Measurements from ENCODE around the gene TBX19. TPM values are rescaled to one million over a fixed set of nuclear protein-coding genes. Genes with fewer than 3 reads are reported as not detected.

TBX19 gene
- total RNA-seq, 2 donors from 2014 or later: 2.2 to 2.5 TPM

- Mint-ChIP-seq H3K36me3 (ENCODE audit: low read depth) (no peaks in the 10 kb centered on the region), H3K4me1 (no peaks in the 10 kb centered on the region), H3K9me3 (peaks cover 9% of the 10 kb centered on the region), H3K4me3 (no peak overlapping the region), H3K27ac (no peak overlapping the region), H3K27me3 (ENCODE audit: insufficient read depth) (peaks cover 19% of the 10 kb centered on the region)
- no peaks in the 10 kb centered on the region for H3K4me1 ChIP-seq (ENCODE audit: control insufficient read depth, insufficient read depth, low read length)
- no peak for TF ChIP-seq CTCF (conservative IDR thresholded peaks at IDR 0.05)
- no peaks in the 10 kb centered on the region for H3K36me3 ChIP-seq (ENCODE audit: control insufficient read depth, insufficient read depth, low read length)
- no peak overlapping the region for H3K27ac ChIP-seq (ENCODE audit: low read depth, low read length)
- DNase-seq: no peak
- H3K4me3 ChIP-seq (ENCODE audit: low read length): no peak overlapping the region
- H3K27me3 ChIP-seq (ENCODE audit: control insufficient read depth, insufficient read depth, low read length, poor library complexity, severe bottlenecking): no peaks in the 10 kb centered on the region
- 86 to 88% methylated on average over 3 to 4 of the region's 4 CpGs for WGBS, 2 experiments (ENCODE audit: insufficient coverage in 1 of 2, insufficient read length in 1 of 2)
- H3K9me3 ChIP-seq (ENCODE audit: control insufficient read depth, low read length): peaks cover 5% of the 10 kb centered on the region
- H3K9ac ChIP-seq (ENCODE audit: extremely low read depth, low read length, poor library complexity, severe bottlenecking): no peak overlapping the region
Observed at GRCh38 chr1:168344517-168344916, 63.8 kb downstream of the TBX19 start.

GRCh38 chr1:168345939-168346338, 65.3 kb downstream of the TBX19 start:
- peaks cover 5% of the 10 kb centered on the region for H3K9me3 ChIP-seq (ENCODE audit: control insufficient read depth, low read length)
- no peak for TF ChIP-seq CTCF (conservative IDR thresholded peaks at IDR 0.05)
- no peak overlapping the region for H3K4me3 ChIP-seq (ENCODE audit: low read length)
- no peak overlapping the region for H3K4me3 Mint-ChIP-seq
- no peak overlapping the region for H3K27ac ChIP-seq (ENCODE audit: low read depth, low read length)
- H3K27ac Mint-ChIP-seq: no peak overlapping the region
- DNase-seq: no peak
- no peak overlapping the region for H3K9ac ChIP-seq (ENCODE audit: extremely low read depth, low read length, poor library complexity, severe bottlenecking)
- H3K36me3 Mint-ChIP-seq (ENCODE audit: low read depth): no peaks in the 10 kb centered on the region
- H3K27me3 ChIP-seq (ENCODE audit: control insufficient read depth, insufficient read depth, low read length, poor library complexity, severe bottlenecking): no peaks in the 10 kb centered on the region
- H3K9me3 Mint-ChIP-seq: peaks cover 9% of the 10 kb centered on the region
- no peaks in the 10 kb centered on the region for H3K4me1 ChIP-seq (ENCODE audit: control insufficient read depth, insufficient read depth, low read length)
- no peaks in the 10 kb centered on the region for H3K4me1 Mint-ChIP-seq
- no peaks in the 10 kb centered on the region for H3K36me3 ChIP-seq (ENCODE audit: control insufficient read depth, insufficient read depth, low read length)
- H3K27me3 Mint-ChIP-seq (ENCODE audit: insufficient read depth): peaks cover 19% of the 10 kb centered on the region
- WGBS, 2 experiments (ENCODE audit: insufficient coverage in 1 of 2, insufficient read length in 1 of 2): 92 to 100% methylated on average over 1 of the region's 1 CpG

GRCh38 chr1:168347630-168348029, 67.0 kb downstream of the TBX19 start:
- no peaks in the 10 kb centered on the region for H3K36me3 ChIP-seq (ENCODE audit: control insufficient read depth, insufficient read depth, low read length)
- Mint-ChIP-seq H3K9me3 (peaks cover 9% of the 10 kb centered on the region), H3K27me3 (ENCODE audit: insufficient read depth) (peaks cover 19% of the 10 kb centered on the region), H3K4me1 (no peaks in the 10 kb centered on the region), H3K4me3 (no peak overlapping the region), H3K27ac (no peak overlapping the region), H3K36me3 (ENCODE audit: low read depth) (no peaks in the 10 kb centered on the region)
- 83% methylated on average over 1 of the region's 1 CpG; no CpG with 5 or more reads in 1 of the 2 experiments for WGBS, 2 experiments (ENCODE audit: insufficient coverage in 1 of 2, insufficient read length in 1 of 2)
- H3K27me3 ChIP-seq (ENCODE audit: control insufficient read depth, insufficient read depth, low read length, poor library complexity, severe bottlenecking): no peaks in the 10 kb centered on the region
- no peak for TF ChIP-seq CTCF (conservative IDR thresholded peaks at IDR 0.05)
- H3K4me3 ChIP-seq (ENCODE audit: low read length): no peak overlapping the region
- no peaks in the 10 kb centered on the region for H3K4me1 ChIP-seq (ENCODE audit: control insufficient read depth, insufficient read depth, low read length)
- DNase-seq: no peak
- no peak overlapping the region for H3K27ac ChIP-seq (ENCODE audit: low read depth, low read length)
- no peak overlapping the region for H3K9ac ChIP-seq (ENCODE audit: extremely low read depth, low read length, poor library complexity, severe bottlenecking)
- peaks cover 5% of the 10 kb centered on the region for H3K9me3 ChIP-seq (ENCODE audit: control insufficient read depth, low read length)

Data from endodermal cell (in vitro differentiated cells).